Thoracic aorta (tissue), 2 donors: ENCODE results near the gene SYNPO2. TPM values are rescaled to one million over a fixed set of nuclear protein-coding genes. Genes with fewer than 3 reads are reported as not detected.
A peak's percentile ranks its signal among the peaks of the same experiment; 100 is the strongest.

Source experiments
- ATAC-seq: fragments of 150-250 bp; one replicate; pipeline ENCODE4 v1.8.0; 2017; ENCODE audit warnings: low read depth; ENCODE audit not compliant: insufficient number of reproducible peaks, low FRiP score
- DNase-seq: peaks from one replicate; pipeline ENCODE4 v3.0.0-alpha.2; 2020; ENCODE audit warnings: low spot score
- H3K27ac ChIP-seq, 2 donors: fragments of 200-600 bp; sonication (generic); 1 replicate in 1 of 2; 2 replicates in 1 of 2; pipeline ENCODE4 v1.5.1; 2016; ENCODE audit warnings: mild to moderate bottlenecking in 2 of 2, moderate library complexity in 2 of 2
- H3K27me3 ChIP-seq: fragments of 200-600 bp; sonication (generic); replicated peaks from 2 replicates; pipeline ENCODE4 v1.6.0; 2016; ENCODE audit warnings: mild to moderate bottlenecking; ENCODE audit not compliant: insufficient read depth
- H3K36me3 ChIP-seq: fragments of 200-600 bp; sonication (generic); one replicate; pipeline ENCODE4 v1.5.1; 2016
- H3K4me1 ChIP-seq, 2 donors: fragments of 200-600 bp; sonication (generic); 1 replicate in 1 of 2; 2 replicates in 1 of 2; pipeline versions ENCODE4 v1.5.1 to v1.6.0; 2016; ENCODE audit warnings: low read depth in 2 of 2, mild to moderate bottlenecking in 1 of 2; ENCODE audit not compliant: control insufficient read depth in 1 of 2
- H3K4me3 ChIP-seq: fragments of 200-600 bp; sonication (generic); 2 replicates; pipeline ENCODE4 v1.5.1; 2016; ENCODE audit warnings: mild to moderate bottlenecking
- H3K9me3 ChIP-seq: fragments of 200-600 bp; sonication (generic); 2 replicates; pipeline ENCODE4 v1.5.1; 2016
- total RNA-seq, 2 donors: library from RNA; depleted of rRNA; stranded (reverse); fragments of >200 nt; gene quantifications; one replicate each; pipeline versions ENCODE4 v1.1.0 to v1.2.3, GENCODE V29; 2016
- TF ChIP-seq, protein P1 (sequence below): fragments of 200-600 bp; sonication (generic); IDR thresholded peaks from one replicate; pipeline ENCODE4 v1.5.1; 2019; ENCODE audit warnings: antibody characterized with exemption

SYNPO2 gene
- total RNA-seq, 2 donors from 2014 or later: 264 to 313 TPM

DNA sequence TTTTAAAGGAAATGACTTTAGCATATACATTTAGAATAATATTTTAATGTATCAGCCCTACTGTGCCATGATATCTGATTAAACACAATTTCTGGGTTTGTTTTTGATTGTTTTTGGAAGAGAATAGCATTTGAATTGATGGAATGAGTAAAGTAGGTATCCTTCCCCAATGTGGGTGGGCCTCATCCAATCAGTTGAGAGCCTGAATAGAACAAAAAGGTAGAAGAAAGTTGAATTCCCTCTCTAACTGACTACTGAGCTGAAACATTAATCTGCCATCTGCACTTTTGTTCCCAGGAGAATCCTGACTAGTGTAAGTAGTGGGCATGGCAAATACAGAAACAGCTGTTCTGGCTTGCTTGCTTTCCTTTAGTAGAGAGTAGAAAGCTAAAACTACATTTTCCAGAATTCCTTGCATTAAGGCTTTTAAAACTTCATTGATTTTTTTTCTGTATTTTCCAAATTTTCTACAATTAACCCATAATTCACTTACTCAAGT lies 43.1 kb upstream of the SYNPO2 start:
- no peak overlapping the region for H3K27ac ChIP-seq
- TF ChIP-seq, protein P1, sequence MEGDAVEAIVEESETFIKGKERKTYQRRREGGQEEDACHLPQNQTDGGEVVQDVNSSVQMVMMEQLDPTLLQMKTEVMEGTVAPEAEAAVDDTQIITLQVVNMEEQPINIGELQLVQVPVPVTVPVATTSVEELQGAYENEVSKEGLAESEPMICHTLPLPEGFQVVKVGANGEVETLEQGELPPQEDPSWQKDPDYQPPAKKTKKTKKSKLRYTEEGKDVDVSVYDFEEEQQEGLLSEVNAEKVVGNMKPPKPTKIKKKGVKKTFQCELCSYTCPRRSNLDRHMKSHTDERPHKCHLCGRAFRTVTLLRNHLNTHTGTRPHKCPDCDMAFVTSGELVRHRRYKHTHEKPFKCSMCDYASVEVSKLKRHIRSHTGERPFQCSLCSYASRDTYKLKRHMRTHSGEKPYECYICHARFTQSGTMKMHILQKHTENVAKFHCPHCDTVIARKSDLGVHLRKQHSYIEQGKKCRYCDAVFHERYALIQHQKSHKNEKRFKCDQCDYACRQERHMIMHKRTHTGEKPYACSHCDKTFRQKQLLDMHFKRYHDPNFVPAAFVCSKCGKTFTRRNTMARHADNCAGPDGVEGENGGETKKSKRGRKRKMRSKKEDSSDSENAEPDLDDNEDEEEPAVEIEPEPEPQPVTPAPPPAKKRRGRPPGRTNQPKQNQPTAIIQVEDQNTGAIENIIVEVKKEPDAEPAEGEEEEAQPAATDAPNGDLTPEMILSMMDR: no peak
- DNase-seq: no peak
- peaks cover 2 to 10% of the 10 kb centered on the region in 2 donors for H3K4me1 ChIP-seq
- no peak for ATAC-seq
- no peaks in the 10 kb centered on the region for H3K36me3 ChIP-seq
- H3K27me3 ChIP-seq: no peaks in the 10 kb centered on the region
- H3K9me3 ChIP-seq: no peaks in the 10 kb centered on the region
- no peak overlapping the region for H3K4me3 ChIP-seq

DNA sequence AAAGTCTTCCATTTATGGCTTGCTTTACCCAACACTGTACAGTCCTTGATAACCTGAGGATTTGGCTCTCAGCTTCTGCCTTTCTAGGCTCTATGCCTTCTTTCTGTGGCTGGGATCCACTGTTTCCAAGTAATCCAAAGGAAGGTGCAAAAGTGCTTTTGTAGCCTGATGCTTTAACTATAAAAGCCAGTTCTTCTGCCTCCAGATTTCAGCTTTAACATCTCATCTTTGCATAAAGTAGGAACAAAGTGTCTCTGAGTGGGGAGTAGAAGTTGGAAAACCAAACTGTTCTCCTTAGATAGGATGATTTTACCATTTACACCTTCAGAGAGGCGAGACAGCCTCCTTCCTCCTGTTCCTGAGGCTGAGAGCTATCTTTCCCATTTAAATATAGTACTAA lies 41.7 kb upstream of the SYNPO2 start:
- Histone ChIP-seq H3K4me3 (no peak overlapping the region), H3K36me3 (no peaks in the 10 kb centered on the region), H3K27ac (no peak overlapping the region), H3K4me1 (peaks cover 2 to 15% of the 10 kb centered on the region in 2 donors), H3K9me3 (no peaks in the 10 kb centered on the region), H3K27me3 (no peaks in the 10 kb centered on the region)
- TF ChIP-seq, protein P1: no peak
- ATAC-seq (no peak), DNase-seq (no peak)

DNA sequence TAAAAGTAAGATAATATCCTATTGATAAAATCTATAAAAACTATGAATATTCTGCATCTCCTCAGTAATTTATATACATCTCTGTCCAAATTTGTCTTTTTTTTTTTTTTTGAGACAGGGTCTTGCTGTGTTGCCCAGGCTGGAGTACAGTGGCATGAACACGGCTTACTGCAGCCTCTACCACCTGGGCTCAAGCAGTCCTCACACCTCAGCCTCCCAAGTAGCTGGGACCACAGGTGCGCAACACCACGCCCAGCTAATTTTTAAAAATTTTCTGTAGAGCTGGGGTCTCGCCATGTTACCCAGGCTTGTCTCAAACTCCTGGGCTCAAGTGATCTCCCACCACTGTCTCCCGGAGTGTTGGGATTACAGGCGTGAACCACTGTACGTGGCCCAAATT lies 40.4 kb upstream of the SYNPO2 start:
- Histone ChIP-seq H3K36me3 (no peaks in the 10 kb centered on the region), H3K4me3 (no peak overlapping the region), H3K4me1 (peaks cover 2 to 15% of the 10 kb centered on the region in 2 donors), H3K27ac (no peak overlapping the region), H3K27me3 (no peaks in the 10 kb centered on the region), H3K9me3 (no peaks in the 10 kb centered on the region)
- no peak for DNase-seq
- ATAC-seq: no peak
- TF ChIP-seq, protein P1: no peak

DNA sequence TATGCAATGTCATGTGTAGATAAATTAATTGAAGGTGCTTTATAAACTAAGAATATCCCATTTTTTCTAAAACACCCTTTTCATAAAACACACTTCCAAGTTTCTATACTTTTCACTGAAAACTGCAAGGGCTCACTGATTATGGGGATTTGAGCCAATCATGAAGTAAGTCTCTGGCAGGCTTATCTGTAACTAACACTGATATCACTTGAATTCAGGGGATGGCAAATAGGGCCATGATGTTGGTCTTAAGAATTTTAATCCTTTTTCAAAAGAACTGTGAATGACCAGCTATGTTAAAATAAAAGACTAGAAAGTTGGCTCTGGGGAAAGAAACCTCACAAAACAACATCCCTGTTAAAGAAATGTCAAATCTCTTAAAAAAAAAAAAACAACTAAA lies 39.8 kb upstream of the SYNPO2 start:
- no peaks in the 10 kb centered on the region for H3K36me3 ChIP-seq
- H3K4me3 ChIP-seq: no peak overlapping the region
- TF ChIP-seq, protein P1: no peak
- DNase-seq (no peak), ATAC-seq (no peak)
- no peaks in the 10 kb centered on the region for H3K9me3 ChIP-seq
- peaks cover 2 to 15% of the 10 kb centered on the region in 2 donors for H3K4me1 ChIP-seq
- H3K27me3 ChIP-seq: no peaks in the 10 kb centered on the region
- H3K27ac ChIP-seq: no peak overlapping the region

DNA sequence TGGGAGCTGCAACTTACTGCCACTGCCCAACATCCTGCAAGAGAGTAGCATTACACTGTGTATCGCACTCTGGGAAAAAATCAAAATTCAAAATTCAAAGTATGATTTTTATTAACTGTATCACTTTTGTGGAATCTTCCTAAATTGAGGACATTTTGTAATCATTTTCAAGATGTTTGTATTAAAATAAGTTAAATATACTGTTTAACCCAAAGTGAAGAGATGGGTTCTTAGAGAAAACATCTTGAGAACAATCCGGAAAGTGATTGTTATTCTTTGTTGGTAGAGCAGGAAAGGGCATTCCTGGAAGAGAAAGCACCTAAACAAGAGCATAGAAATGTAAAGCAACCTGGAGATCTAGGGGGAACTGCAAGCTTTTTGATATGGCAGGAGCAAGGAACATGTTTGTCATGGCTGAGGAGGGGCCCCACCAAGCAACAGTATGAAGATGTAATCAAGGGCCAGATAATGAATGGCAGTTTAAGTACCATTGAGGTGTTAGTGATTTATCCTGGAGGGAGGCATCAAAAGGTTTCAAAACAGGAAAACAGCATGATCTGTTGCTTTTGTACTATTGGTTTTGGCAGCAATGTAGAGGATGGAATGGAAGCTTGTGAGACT lies 38.7 kb upstream of the SYNPO2 start:
- TF ChIP-seq, protein P1: no peak
- ATAC-seq (no peak), DNase-seq (no peak)
- Histone ChIP-seq H3K27ac (no peak overlapping the region), H3K36me3 (no peaks in the 10 kb centered on the region), H3K4me1 (peaks cover 2 to 15% of the 10 kb centered on the region in 2 donors), H3K4me3 (peak overlapping the region; percentile 68), H3K9me3 (no peaks in the 10 kb centered on the region), H3K27me3 (no peaks in the 10 kb centered on the region)
